ENCODE data around the gene SELL. TPM values are rescaled to one million over a fixed set of nuclear protein-coding genes. Genes with fewer than 3 reads are reported as not detected.

Gene SELL
- total and polyA plus RNA-seq, 2 of the 4 experiments (the other 2 are of a cell fraction) = not detected

DNA sequence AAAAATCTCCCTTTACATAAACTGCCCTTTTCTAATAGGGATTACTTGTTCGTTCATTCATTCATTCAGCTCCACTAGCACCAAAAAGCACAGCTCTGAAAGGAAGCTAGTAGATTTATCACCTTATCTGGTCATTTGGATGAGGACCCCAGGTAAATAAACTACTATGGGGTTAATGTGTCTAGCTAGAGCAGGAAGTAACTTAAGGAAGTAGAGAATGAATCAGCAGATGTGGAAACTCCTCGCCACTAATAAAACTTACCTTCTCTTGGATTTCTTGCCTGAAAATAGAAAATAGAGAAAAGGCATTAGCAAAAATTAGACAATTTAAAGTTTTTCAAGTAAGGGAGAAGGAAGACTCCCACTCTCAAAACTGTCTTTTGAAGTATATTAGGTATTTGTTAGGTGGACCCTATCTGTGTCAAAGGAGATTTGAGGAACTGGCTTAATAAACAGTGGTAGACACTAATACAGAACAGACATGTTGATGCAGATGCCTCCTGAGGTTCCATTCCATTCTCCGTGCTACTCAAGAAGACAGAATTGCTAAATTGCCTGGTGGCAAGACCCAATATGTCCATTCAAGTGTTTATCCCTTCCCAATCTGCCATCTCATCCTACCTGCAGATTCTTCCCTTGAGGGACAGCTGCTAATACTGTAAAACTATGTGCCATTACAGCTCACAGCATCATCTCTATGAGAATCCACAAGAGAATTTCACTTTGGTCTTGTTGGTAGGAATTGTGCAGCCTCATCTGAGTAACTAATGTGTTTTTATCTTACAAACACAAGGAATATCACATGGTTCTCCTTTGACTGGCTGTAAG lies 14.9 kb downstream of the SELL start:
- Histone ChIP-seq H3K4ac (ENCODE audit: low read depth, low read length) (no peak overlapping the region), H3K9me3 (ENCODE audit: control insufficient read depth, insufficient read depth, low read length) (no peaks in the 10 kb centered on the region), H3K14ac (replicated peaks; ENCODE audit: low read depth, low read length) (no peak overlapping the region), H2BK5ac (ENCODE audit: low read depth, low read length, poor library complexity, severe bottlenecking) (no peak overlapping the region), H4K91ac (ENCODE audit: insufficient read depth, low read depth, low read length) (no peak overlapping the region), H2AK9ac (replicated peaks; ENCODE audit: low read depth, low read length, poor library complexity) (no peak overlapping the region), H3K23ac (ENCODE audit: low read depth, low read length) (no peak overlapping the region), H3K9ac (ENCODE audit: low read depth, low read length) (no peak overlapping the region), H3K56ac (ENCODE audit: extremely low read depth, insufficient read depth, low read length) (no peak overlapping the region), H2BK20ac (ENCODE audit: low read depth, low read length) (no peak overlapping the region), H4K5ac (ENCODE audit: low read depth, low read length) (no peak overlapping the region), H3K4me2 (ENCODE audit: low read depth, low read length) (no peak overlapping the region), H2AFZ (replicated peaks; ENCODE audit: low read length, poor library complexity) (no peak overlapping the region), H4K8ac (ENCODE audit: low read depth in 2 of 2, low read length in 2 of 2) (no peak overlapping the region), H3K4me1 (ENCODE audit: control insufficient read depth, insufficient read depth, low read length) (no peaks in the 10 kb centered on the region), H3K9me1 (ENCODE audit: insufficient read depth, low read length) (no peaks in the 10 kb centered on the region), H4K20me1 (ENCODE audit: insufficient read depth, low read length) (no peaks in the 10 kb centered on the region), H2BK15ac (ENCODE audit: low read depth, low read length) (no peak overlapping the region), H2BK120ac (ENCODE audit: low read depth, low read length) (no peak overlapping the region), H3K27me3 (ENCODE audit: control insufficient read depth, insufficient read depth, low read length) (no peaks in the 10 kb centered on the region), H3K79me1 (ENCODE audit: low read depth in 1 of 2, low read length in 2 of 2) (no peaks in the 10 kb centered on the region), H3K4me3 (ENCODE audit: insufficient read depth, low read depth, low read length) (no peak overlapping the region), H3K36me3 (ENCODE audit: control insufficient read depth, insufficient read depth, low read length) (no peaks in the 10 kb centered on the region), H3K18ac (ENCODE audit: low read depth, low read length) (no peak overlapping the region), H3K27ac (ENCODE audit: insufficient read depth, low read length) (no peak overlapping the region), H2AK5ac (ENCODE audit: low read depth, low read length) (no peak overlapping the region)
- ChIA-PET POLR2A (ENCODE audit: unreplicated experiment) (no interaction called here), CTCF (no interaction called here)
- intact Hi-C loops (cut with micrococcal nuclease) (no loop called here), dilution Hi-C loops (cut with HindIII; ENCODE audit: low sequenced_read_pairs, unreplicated experiment) (no loop called here), in situ Hi-C loops (cut with MboI; ENCODE audit: low sequenced_read_pairs) (no loop called here)
- ATAC-seq (ENCODE audit: low read depth) = no peak
- no peak for DNase-seq
- no TSS peak for BruUV-seq (replicated peaks)
- WGBS, 2 experiments (ENCODE audit: extremely low coverage in 2 of 2, insufficient read length in 1 of 2) = no CpG with 5 or more reads among the region's 3 CpGs
- no peak for TF ChIP-seq FOS (IDR thresholded peaks at IDR 0.05; ENCODE audit: low read depth, low read length)

Measured in IMR-90 (cell line).